ENCODE measurements around the gene CTR9.

CTR9 gene

GRCh38 chr11:10749476-10749875 lies 1.6 kb upstream of the CTR9 start:
- peak overlapping the region in 8 of 11 experiments; percentile 25 to 87 (median 68); a peak in 14 of 22 replicates for H3K27ac ChIP-seq
- no peaks in the 10 kb centered on the region for H3K9me3 ChIP-seq (replicated peaks in 1 of 11)
- no peak overlapping the region for H3K4me3 ChIP-seq
- peaks cover 6 to 20% (median 17%) of the 10 kb centered on the region in 11 experiments; a peak in 19 of 22 replicates for H3K36me3 ChIP-seq
- peaks cover 19 to 52% (median 41%) of the 10 kb centered on the region in 10 experiments for H3K4me1 ChIP-seq
- H4K20me1 ChIP-seq, result peaks cover 0 to 13% (median 6%) of the 10 kb centered on the region in 11 experiments; a peak in 7 of 22 replicates
- no peak overlapping the region for H3K9ac ChIP-seq
- no peak for TF ChIP-seq Cebpa-rat (IDR thresholded peaks at IDR 0.05)
- peak overlapping the region in 7 of 11 experiments; percentile 19 to 71 (median 55); a peak in 9 of 22 replicates for H3K4me2 ChIP-seq
- H3K27me3 ChIP-seq, result no peaks in the 10 kb centered on the region

- no peak for TF ChIP-seq Cebpa-rat (IDR thresholded peaks at IDR 0.05)
- Histone ChIP-seq H3K9ac (peak overlapping the region; percentile 80 to 91 (median 86)), H3K4me1 (peaks cover 19 to 52% (median 41%) of the 10 kb centered on the region in 10 experiments), H3K27ac (peak overlapping the region; percentile 78 to 91 (median 86)), H3K4me3 (peak overlapping the region; percentile 74 to 95 (median 83)), H3K9me3 (replicated peaks in 1 of 11) (no peaks in the 10 kb centered on the region), H4K20me1 (peaks cover 0 to 13% (median 6%) of the 10 kb centered on the region in 11 experiments; a peak in 7 of 22 replicates), H3K27me3 (no peaks in the 10 kb centered on the region), H3K4me2 (peak overlapping the region; percentile 74 to 94 (median 87)), H3K36me3 (peaks cover 27 to 41% (median 38%) of the 10 kb centered on the region in 11 experiments)
Measured at GRCh38 chr11:10751581-10751940, 515 bp downstream of the CTR9 start.

GRCh38 chr11:10752061-10752460 lies 1.0 kb downstream of the CTR9 start:
- Histone ChIP-seq H3K27ac (peak overlapping the region in 6 of 11 experiments; percentile 81 to 91 (median 86); a peak in 9 of 22 replicates), H3K4me2 (peak overlapping the region; percentile 74 to 94 (median 87))
- no peak for TF ChIP-seq Cebpa-rat (IDR thresholded peaks at IDR 0.05)

GRCh38 chr11:10752486-10752885 lies 1.4 kb downstream of the CTR9 start:
- Histone ChIP-seq H3K4me3 (peak overlapping the region; percentile 74 to 95 (median 83)), H3K27me3 (no peaks in the 10 kb centered on the region), H3K36me3 (peaks cover 36 to 50% (median 47%) of the 10 kb centered on the region in 11 experiments), H4K20me1 (peaks cover 0 to 13% (median 6%) of the 10 kb centered on the region in 11 experiments; a peak in 7 of 22 replicates), H3K9ac (peak overlapping the region in 9 of 11 experiments; percentile 80 to 91 (median 86); a peak in 7 of 22 replicates), H3K27ac (no peak overlapping the region), H3K4me1 (peaks cover 19 to 51% (median 40%) of the 10 kb centered on the region in 10 experiments), H3K4me2 (peak overlapping the region; percentile 74 to 94 (median 87)), H3K9me3 (replicated peaks in 1 of 11) (no peaks in the 10 kb centered on the region)
- no peak for TF ChIP-seq Cebpa-rat (IDR thresholded peaks at IDR 0.05)

More at GRCh38 chr11:10752061-10752460, 1.0 kb downstream of the CTR9 start:
- peaks cover 0 to 13% (median 6%) of the 10 kb centered on the region in 11 experiments; a peak in 7 of 22 replicates for H4K20me1 ChIP-seq
- peak overlapping the region; percentile 80 to 91 (median 86) for H3K9ac ChIP-seq
- H3K36me3 ChIP-seq, result peaks cover 32 to 46% (median 43%) of the 10 kb centered on the region in 11 experiments
- H3K4me1 ChIP-seq, result peaks cover 19 to 52% (median 41%) of the 10 kb centered on the region in 10 experiments
- H3K4me3 ChIP-seq, result peak overlapping the region; percentile 74 to 95 (median 83)
- H3K9me3 ChIP-seq (replicated peaks in 1 of 11), result no peaks in the 10 kb centered on the region
- no peaks in the 10 kb centered on the region for H3K27me3 ChIP-seq

GRCh38 chr11:10758957-10759356 lies 7.9 kb downstream of the CTR9 start:
- no peak overlapping the region for H3K4me2 ChIP-seq
- H3K9me3 ChIP-seq (replicated peaks in 1 of 11), result no peaks in the 10 kb centered on the region
- 0 out of 22 replicates have a peak, but pooled peaks cover 0 to 6% (median 0%) of the 10 kb centered on the region in 11 experiments for H4K20me1 ChIP-seq
- TF ChIP-seq Cebpa-rat (IDR thresholded peaks at IDR 0.05), result no peak
- peaks cover 47 to 94% (median 74%) of the 10 kb centered on the region in 11 experiments for H3K36me3 ChIP-seq
- no peaks in the 10 kb centered on the region for H3K27me3 ChIP-seq
- peak overlapping the region in 1 of 11 experiments; percentile 22; a peak in 1 of 22 replicates for H3K9ac ChIP-seq
- H3K4me1 ChIP-seq, result peaks cover 0 to 6% (median 0%) of the 10 kb centered on the region in 10 experiments; a peak in 3 of 20 replicates
- no peak overlapping the region for H3K4me3 ChIP-seq
- no peak overlapping the region for H3K27ac ChIP-seq

- Histone ChIP-seq H3K36me3 (peaks cover 26 to 97% (median 52%) of the 10 kb centered on the region in 11 experiments), H3K4me2 (no peak overlapping the region), H3K9me3 (replicated peaks in 1 of 11) (no peaks in the 10 kb centered on the region), H3K9ac (no peak overlapping the region), H3K4me1 (peaks cover 0 to 5% (median 0%) of the 10 kb centered on the region in 10 experiments; a peak in 2 of 20 replicates), H4K20me1 (0 out of 22 replicates have a peak, but pooled peaks cover 0 to 6% (median 0%) of the 10 kb centered on the region in 11 experiments), H3K27me3 (no peaks in the 10 kb centered on the region), H3K4me3 (no peak overlapping the region), H3K27ac (no peak overlapping the region)
- TF ChIP-seq Cebpa-rat (IDR thresholded peaks at IDR 0.05), result no peak
Measured at GRCh38 chr11:10761085-10761698, 10.1 kb downstream of the CTR9 start.

GRCh38 chr11:10762185-10762584 lies 11.1 kb downstream of the CTR9 start:
- no peak overlapping the region for H3K4me2 ChIP-seq

GRCh38 chr11:10762913-10763421 lies 11.9 kb downstream of the CTR9 start:
- no peak overlapping the region for H3K9ac ChIP-seq
- TF ChIP-seq Cebpa-rat (IDR thresholded peaks at IDR 0.05), result no peak
- no peaks in the 10 kb centered on the region for H3K9me3 ChIP-seq (replicated peaks in 1 of 11)
- no peaks in the 10 kb centered on the region for H3K27me3 ChIP-seq
- peaks cover 0 to 5% (median 0%) of the 10 kb centered on the region in 10 experiments; a peak in 2 of 20 replicates for H3K4me1 ChIP-seq
- 0 out of 22 replicates have a peak, but pooled peaks cover 0 to 6% (median 0%) of the 10 kb centered on the region in 11 experiments for H4K20me1 ChIP-seq
- H3K4me2 ChIP-seq, result no peak overlapping the region
- H3K36me3 ChIP-seq, result peaks cover 8 to 89% (median 34%) of the 10 kb centered on the region in 11 experiments
- H3K27ac ChIP-seq, result no peak overlapping the region
- no peak overlapping the region for H3K4me3 ChIP-seq

More at GRCh38 chr11:10762185-10762584, 11.1 kb downstream of the CTR9 start:
- no peaks in the 10 kb centered on the region for H3K27me3 ChIP-seq
- peaks cover 0 to 5% (median 0%) of the 10 kb centered on the region in 10 experiments; a peak in 2 of 20 replicates for H3K4me1 ChIP-seq
- no peaks in the 10 kb centered on the region for H3K9me3 ChIP-seq (replicated peaks in 1 of 11)
- no peak overlapping the region for H3K27ac ChIP-seq
- no peak for TF ChIP-seq Cebpa-rat (IDR thresholded peaks at IDR 0.05)
- H4K20me1 ChIP-seq, result 0 out of 22 replicates have a peak, but pooled peaks cover 0 to 6% (median 0%) of the 10 kb centered on the region in 11 experiments
- no peak overlapping the region for H3K9ac ChIP-seq
- no peak overlapping the region for H3K4me3 ChIP-seq
- peaks cover 16 to 97% (median 42%) of the 10 kb centered on the region in 11 experiments for H3K36me3 ChIP-seq

- no peak for TF ChIP-seq Cebpa-rat (IDR thresholded peaks at IDR 0.05)
- Histone ChIP-seq H4K20me1 (0 out of 22 replicates have a peak, but pooled peaks cover 0 to 6% (median 0%) of the 10 kb centered on the region in 11 experiments), H3K9me3 (replicated peaks in 1 of 11) (no peaks in the 10 kb centered on the region), H3K27me3 (no peaks in the 10 kb centered on the region), H3K27ac (no peak overlapping the region), H3K4me3 (no peak overlapping the region), H3K9ac (no peak overlapping the region), H3K36me3 (peaks cover 0 to 81% (median 26%) of the 10 kb centered on the region in 11 experiments; a peak in 21 of 22 replicates), H3K4me2 (no peak overlapping the region), H3K4me1 (peaks cover 0 to 5% (median 0%) of the 10 kb centered on the region in 10 experiments; a peak in 2 of 20 replicates)
Measured at GRCh38 chr11:10763766-10764165, 12.7 kb downstream of the CTR9 start.
